ENCODE data around the gene NT5E.
"Not testable (repeated sequence)": the region's sequence is repeated elsewhere in the genome, so short reads cannot be mapped to it uniquely, and the experiment has no call there.

GRCh38 chr6:85404016-85404563 is 45.8 kb upstream of the NT5E start:
- TF ChIP-seq CTCF, POLR2A (IDR thresholded peaks at IDR 0.05): not testable (repeated sequence)

All from esophagus squamous epithelium (tissue), 4 donors.